MM.1S (cell line): Measurements from ENCODE around the gene HDAC7.

Experiments used
- CTCF ChIP-seq: fragments of 300-600 bp; sonication (generic); IDR thresholded peaks from 2 replicates; pipeline ENCODE4 v1.5.1; 2016; ENCODE audit warnings: antibody characterized with exemption, low read length, mixed read lengths
- EZH2 ChIP-seq: fragments of 300-600 bp; sonication (generic); optimal IDR thresholded peaks from 2 replicates; pipeline ENCODE3; 2017; ENCODE audit warnings: low read depth, mild to moderate bottlenecking, antibody characterized with exemption, low read length, mixed read lengths
- EZH2phosphoT487 ChIP-seq: fragments of 300-600 bp; sonication (generic); IDR thresholded peaks from 2 replicates; pipeline ENCODE4 v1.6.1; 2018; ENCODE audit warnings: antibody characterized with exemption, low read length

GRCh38 chr12:47733142-47733541 lies 86.6 kb downstream of the HDAC7 start:
- no peak for TF ChIP-seq CTCF
- no peak for TF ChIP-seq EZH2phosphoT487
- no peak for TF ChIP-seq EZH2
